ENCODE measurements around the gene RXFP4. TPM values are rescaled to one million over a fixed set of nuclear protein-coding genes. Genes with fewer than 3 reads are reported as not detected.

RXFP4 gene
- total and polyA plus RNA-seq, 2 of the 13 experiments (the other 11 are each of a cell fraction or from before 2014, with no cell fraction given): 0.38 to 1.4 TPM

- TF ChIP-seq ZBTB34 (CRISPR knock-in tag; IDR thresholded peaks at IDR 0.05): no peak
- TF ChIP-seq POGZ (CRISPR knock-in tag; IDR thresholded peaks at IDR 0.05): no peak; the same call in 1 of the 2 replicates
- TF ChIP-seq GABPA (IDR thresholded peaks at IDR 0.05; ENCODE audit: low read depth, low read length): no peak
- TF ChIP-seq GABPA (CRISPR knock-in tag; IDR thresholded peaks at IDR 0.05; ENCODE audit: low read depth): peak; percentile 50
- TF ChIP-seq ZNF646 (CRISPR knock-in tag; IDR thresholded peaks at IDR 0.05): no peak
- TF ChIP-seq ZNF839 (CRISPR knock-in tag; IDR thresholded peaks at IDR 0.05; ENCODE audit: borderline replicate concordance): no peak
- TF ChIP-seq JUN (CRISPR knock-in tag; IDR thresholded peaks at IDR 0.05): no peak
- no peak for TF ChIP-seq DBP (CRISPR knock-in tag; IDR thresholded peaks at IDR 0.05; ENCODE audit: not compliant biosample characterization)
- no peak for TF ChIP-seq ZNF607 (CRISPR knock-in tag; IDR thresholded peaks at IDR 0.05; ENCODE audit: borderline replicate concordance)
- TF ChIP-seq SALL2 (CRISPR knock-in tag; IDR thresholded peaks at IDR 0.05): no peak
- TF ChIP-seq ZNF800 (CRISPR knock-in tag; IDR thresholded peaks at IDR 0.05): no peak
- TF ChIP-seq ZNF160 (CRISPR knock-in tag; IDR thresholded peaks at IDR 0.05): no peak
- peak; percentile 75; the same call in 1 of the 2 replicates for TF ChIP-seq ZNF772 (CRISPR knock-in tag; IDR thresholded peaks at IDR 0.05)
- no peak for TF ChIP-seq FOXP1 (IDR thresholded peaks at IDR 0.05)
- no peak for TF ChIP-seq FOXP1 (CRISPR knock-in tag; IDR thresholded peaks at IDR 0.05)
- no peak for TF ChIP-seq ATF6 (CRISPR knock-in tag; conservative IDR thresholded peaks at IDR 0.05)
- peak; percentile 75 for TF ChIP-seq SAP130 (CRISPR knock-in tag; IDR thresholded peaks at IDR 0.05; ENCODE audit: low read depth)
These were observed 26.1 kb downstream of the RXFP4 start (continued) for GRCh38 chr1:155967341-155968050.

Data from HepG2 (cell line).